ENCODE results near the gene TRIM25. TPM values are rescaled to one million over a fixed set of nuclear protein-coding genes. Genes with fewer than 3 reads are reported as not detected.

Gene TRIM25
- 24.3 and 36.1 TPM in 2 replicates for total RNA-seq

DNA sequence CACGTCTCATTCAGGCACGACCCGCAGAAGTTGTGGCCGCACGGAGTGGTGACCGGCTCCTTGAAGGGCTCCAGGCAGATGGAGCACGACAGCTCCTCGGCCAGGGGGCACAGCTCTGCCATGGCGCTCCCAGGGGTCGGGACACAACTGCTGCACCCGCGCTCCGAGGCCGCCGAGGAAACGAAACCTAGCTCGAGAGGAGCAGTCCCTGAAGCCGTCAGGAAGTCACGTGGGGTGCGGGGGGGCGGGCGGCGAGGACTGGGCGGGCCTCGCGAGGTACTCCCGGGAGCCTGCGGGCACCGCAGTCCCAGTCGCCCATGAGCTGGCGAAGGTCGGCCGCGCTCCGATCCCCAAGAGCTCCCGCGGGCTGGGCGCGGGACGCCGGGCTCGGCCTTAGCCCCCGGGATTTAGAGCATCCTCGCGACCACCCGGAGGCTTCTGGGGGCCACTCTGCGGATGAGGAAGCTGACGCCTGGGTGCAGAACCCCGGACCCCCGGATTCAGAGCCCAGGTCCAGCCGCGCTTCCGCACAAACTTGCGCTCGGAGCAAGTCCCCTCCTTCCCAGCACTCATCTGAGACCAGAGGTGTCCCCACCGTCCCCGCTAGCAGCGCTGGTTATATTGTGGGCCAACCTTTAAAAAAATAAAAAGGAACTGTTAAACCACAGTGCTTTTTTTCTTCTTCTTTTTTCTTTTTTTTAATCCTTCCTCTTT is at the start of gene TRIM25:
TRIM25 (minus strand) TSS at position 183 of the 714 bp plus-strand sequence; CDS start at position 122, 61 bp downstream.

DNA sequence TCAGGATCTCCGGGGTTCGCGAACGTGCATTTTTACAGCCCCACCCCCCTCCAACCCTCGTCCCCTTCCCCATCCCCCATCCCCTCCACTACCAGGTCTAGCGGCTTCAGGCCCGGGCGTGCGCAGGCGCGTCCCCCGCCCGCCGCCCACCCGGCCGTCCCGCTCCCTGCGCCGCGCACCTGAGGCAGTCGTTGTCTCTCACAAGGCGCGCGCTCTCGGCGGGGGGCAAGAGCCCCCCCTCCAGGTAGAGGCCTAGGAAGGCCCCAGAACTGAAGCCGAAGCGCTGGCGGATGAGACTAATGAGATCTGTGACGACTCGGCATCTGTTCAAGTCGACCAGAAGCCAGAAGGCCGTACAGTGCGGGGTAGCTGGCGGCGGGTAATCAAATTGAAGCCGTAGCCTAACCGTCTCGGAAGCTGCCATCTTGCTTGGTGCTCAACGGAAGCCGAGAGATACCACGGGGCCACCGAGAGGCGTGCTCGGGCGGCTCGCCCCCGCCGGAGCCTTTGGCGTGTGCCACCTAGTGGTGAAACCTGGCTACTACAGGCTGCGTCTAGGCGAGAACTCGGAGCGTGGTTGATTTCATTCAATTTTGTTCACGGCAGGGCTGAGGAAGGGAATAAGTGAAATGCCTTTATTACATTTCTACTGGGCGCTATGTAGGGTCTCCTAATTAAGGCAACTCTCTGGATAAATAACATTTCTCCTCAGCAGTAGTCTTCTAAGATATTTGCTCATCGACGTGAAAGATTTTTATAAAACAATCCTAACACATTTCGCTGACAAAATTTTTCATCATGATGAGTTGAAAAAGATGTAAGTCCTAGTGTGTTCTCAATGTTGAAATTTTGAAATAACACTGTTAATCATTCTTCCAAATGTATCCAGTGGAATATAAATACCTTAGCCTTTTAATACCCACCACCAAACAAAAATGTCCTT is 47.0 kb upstream of the TRIM25 start, which contains the start of gene COIL:
COIL (minus strand) TSS at position 455 of the 943 bp plus-strand sequence; CDS start at position 424, 31 bp downstream.

Other genes with a start within 250 kb of the TRIM25 start
- 3.1 and 6.0 TPM in 2 replicates for gene C17orf67, start 80.1 kb downstream of the TRIM25 start, total RNA-seq
- 10.0 and 14.3 TPM in 2 replicates for gene DGKE, start 79.9 kb downstream of the TRIM25 start, total RNA-seq
- 12.7 and 15.5 TPM in 2 replicates for gene COIL, start 47.0 kb upstream of the TRIM25 start, total RNA-seq
- 31.9 and 36.4 TPM in 2 replicates for gene SCPEP1, start 64.1 kb upstream of the TRIM25 start, total RNA-seq
- gene AKAP1, start 171.2 kb upstream of the TRIM25 start, total RNA-seq, result 19.9 and 23.5 TPM in 2 replicates